MCF 10A (cell line): ENCODE measurements around the gene KIF15. TPM values are rescaled to one million over a fixed set of nuclear protein-coding genes. Genes with fewer than 3 reads are reported as not detected.
"Not testable (repeated sequence)": the region's sequence is repeated elsewhere in the genome, so short reads cannot be mapped to it uniquely, and the experiment has no call there.

Experiments
- BruUV-seq: library from RNA; stranded (reverse); fragments of 400-500 nt; replicated peaks from 2 replicates; lab custom pipeline; 2021; lab: Mats Ljungman, UMichigan
- CTCF ChIA-PET: fragments of 300-600 bp; sonication (Branson Sonifier 250); formaldehyde crosslinking; extraction: SDS; loops from one replicate; lab custom pipeline; 2021; ENCODE audit warnings: antibody characterized with exemption, inconsistent platforms; lab: Yijun Ruan, JAX
- POLR2A ChIA-PET: fragments of 300-600, 350-650 bp; sonication (Branson Sonifier 250); formaldehyde crosslinking; extraction: SDS; loops from one replicate; lab custom pipeline; 2020; ENCODE audit warnings: antibody characterized with exemption, inconsistent platforms; lab: Yijun Ruan, JAX
- DNase-seq: peaks from one replicate; pipeline ENCODE4 v3.0.0-alpha.2; 2018; ENCODE audit not compliant: unreplicated experiment
- H3K27ac Mint-ChIP-seq: one replicate; pipeline ENCODE4 v1.8.0; 2022; ENCODE audit warnings: mild to moderate bottlenecking, low read depth, mixed read lengths; ENCODE audit not compliant: unreplicated experiment
- H3K27me3 Mint-ChIP-seq: one replicate; pipeline ENCODE4 v1.8.0; 2022; ENCODE audit warnings: mixed read lengths; ENCODE audit not compliant: insufficient read depth, unreplicated experiment
- H3K36me3 Mint-ChIP-seq: one replicate; pipeline ENCODE4 v1.8.0; 2022; ENCODE audit warnings: mild to moderate bottlenecking, moderate library complexity, mixed read lengths; ENCODE audit not compliant: insufficient read depth, unreplicated experiment
- H3K4me1 Mint-ChIP-seq: one replicate; pipeline ENCODE4 v1.8.0; 2022; ENCODE audit warnings: mixed read lengths; ENCODE audit not compliant: insufficient read depth, unreplicated experiment
- H3K4me3 Mint-ChIP-seq: one replicate; pipeline ENCODE4 v1.8.0; 2022; ENCODE audit warnings: mild to moderate bottlenecking, moderate library complexity, mixed read lengths; ENCODE audit not compliant: unreplicated experiment
- H3K9me3 Mint-ChIP-seq: one replicate; pipeline ENCODE4 v1.8.0; 2022; ENCODE audit warnings: mixed read lengths; ENCODE audit not compliant: unreplicated experiment
- intact Hi-C: fragments of 100-400 bp; cut with micrococcal nuclease; formaldehyde crosslinking; loops from 2 replicates; pipeline ENCODE4 v1.14.1; 2022
- total RNA-seq: library from RNA; stranded (reverse); gene quantifications from 2 replicates; pipeline ENCODE4 v1.2.3, GENCODE V29; 2022
- TF ChIP-seq, protein P1 (sequence below): fragments of 200-600 bp; IDR thresholded peaks from one replicate; pipeline ENCODE4 v1.8.0; 2022; ENCODE audit warnings: antibody characterized with exemption, mild to moderate bottlenecking; ENCODE audit not compliant: unreplicated experiment

Gene KIF15
- total RNA-seq, 1 experiment from 2014 or later = 10.6 TPM

DNA sequence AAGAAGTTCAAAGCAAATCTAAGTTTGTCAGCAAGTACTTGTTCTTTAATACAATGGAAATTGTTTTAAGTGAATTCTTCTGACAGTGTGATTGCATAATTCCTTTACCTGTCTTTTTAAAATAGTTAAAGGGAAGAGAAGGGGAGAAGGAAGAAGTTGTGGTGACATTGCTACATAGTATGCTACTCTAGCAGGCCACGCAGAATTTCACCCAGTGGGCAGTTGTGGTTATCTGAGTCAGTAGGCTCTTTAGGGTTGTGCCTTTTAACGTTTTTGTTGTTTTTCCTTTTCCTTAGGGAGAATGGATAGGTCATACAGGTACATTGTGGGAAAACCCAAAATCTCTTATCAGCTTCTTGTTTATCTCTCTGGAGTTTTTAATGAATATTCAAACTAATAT lies 40.4 kb downstream of the KIF15 start:
- Mint-ChIP-seq H3K36me3 (peaks cover 30% of the 10 kb centered on the region), H3K27ac (no peak overlapping the region), H3K4me1 (no peaks in the 10 kb centered on the region), H3K4me3 (no peak overlapping the region), H3K9me3 (no peaks in the 10 kb centered on the region), H3K27me3 (no peaks in the 10 kb centered on the region)
- BruUV-seq = no TSS peak
- intact Hi-C loops = no loop called here
- TF ChIP-seq, protein P1, sequence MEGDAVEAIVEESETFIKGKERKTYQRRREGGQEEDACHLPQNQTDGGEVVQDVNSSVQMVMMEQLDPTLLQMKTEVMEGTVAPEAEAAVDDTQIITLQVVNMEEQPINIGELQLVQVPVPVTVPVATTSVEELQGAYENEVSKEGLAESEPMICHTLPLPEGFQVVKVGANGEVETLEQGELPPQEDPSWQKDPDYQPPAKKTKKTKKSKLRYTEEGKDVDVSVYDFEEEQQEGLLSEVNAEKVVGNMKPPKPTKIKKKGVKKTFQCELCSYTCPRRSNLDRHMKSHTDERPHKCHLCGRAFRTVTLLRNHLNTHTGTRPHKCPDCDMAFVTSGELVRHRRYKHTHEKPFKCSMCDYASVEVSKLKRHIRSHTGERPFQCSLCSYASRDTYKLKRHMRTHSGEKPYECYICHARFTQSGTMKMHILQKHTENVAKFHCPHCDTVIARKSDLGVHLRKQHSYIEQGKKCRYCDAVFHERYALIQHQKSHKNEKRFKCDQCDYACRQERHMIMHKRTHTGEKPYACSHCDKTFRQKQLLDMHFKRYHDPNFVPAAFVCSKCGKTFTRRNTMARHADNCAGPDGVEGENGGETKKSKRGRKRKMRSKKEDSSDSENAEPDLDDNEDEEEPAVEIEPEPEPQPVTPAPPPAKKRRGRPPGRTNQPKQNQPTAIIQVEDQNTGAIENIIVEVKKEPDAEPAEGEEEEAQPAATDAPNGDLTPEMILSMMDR = no peak
- ChIA-PET CTCF (no interaction called here), POLR2A (no interaction called here)
- no peak for DNase-seq

GRCh38 chr3:44803298-44803697 lies 41.7 kb downstream of the KIF15 start:
- no peaks in the 10 kb centered on the region for H3K9me3 Mint-ChIP-seq
- ChIA-PET POLR2A (no interaction called here), CTCF (no interaction called here)
- no peak for DNase-seq
- no peaks in the 10 kb centered on the region for H3K4me1 Mint-ChIP-seq
- no peaks in the 10 kb centered on the region for H3K27me3 Mint-ChIP-seq
- no peak overlapping the region for H3K4me3 Mint-ChIP-seq
- TF ChIP-seq, protein P1 = no peak
- no peak overlapping the region for H3K27ac Mint-ChIP-seq
- BruUV-seq = no TSS peak
- intact Hi-C loops = no loop called here
- H3K36me3 Mint-ChIP-seq = peaks cover 36% of the 10 kb centered on the region

- BruUV-seq = no TSS peak
- Mint-ChIP-seq H3K27ac (no peak overlapping the region), H3K27me3 (no peaks in the 10 kb centered on the region), H3K4me1 (no peaks in the 10 kb centered on the region), H3K4me3 (no peak overlapping the region), H3K9me3 (no peaks in the 10 kb centered on the region), H3K36me3 (peaks cover 28% of the 10 kb centered on the region)
- POLR2A ChIA-PET = no interaction called here
- no peak for DNase-seq
- intact Hi-C loops = no loop called here
- CTCF ChIA-PET = interaction anchor here (0.7 kb wide), 1 partner anchor 267 kb away, joined by 3 read pairs; no protein-coding TSS in a partner anchor
- TF ChIP-seq, protein P1 = no peak
Observed at GRCh38 chr3:44805960-44806359, 44.4 kb downstream of the KIF15 start.

- CTCF ChIA-PET = no interaction called here
- Mint-ChIP-seq H3K27ac (no peak overlapping the region), H3K9me3 (peaks cover 8% of the 10 kb centered on the region), H3K36me3 (peaks cover 16% of the 10 kb centered on the region), H3K4me3 (no peak overlapping the region), H3K4me1 (no peaks in the 10 kb centered on the region), H3K27me3 (no peaks in the 10 kb centered on the region)
- POLR2A ChIA-PET = no interaction called here
- no TSS peak for BruUV-seq
- intact Hi-C loops = no loop called here
- no peak for DNase-seq
- TF ChIP-seq, protein P1 = no peak
Observed at GRCh38 chr3:44814751-44815150, 53.2 kb downstream of the KIF15 start.

GRCh38 chr3:44816334-44816733 lies 54.7 kb downstream of the KIF15 start:
- intact Hi-C loops, H3K4me1 Mint-ChIP-seq, H3K9me3 Mint-ChIP-seq, POLR2A ChIA-PET, H3K4me3 Mint-ChIP-seq, DNase-seq, H3K27ac Mint-ChIP-seq, H3K27me3 Mint-ChIP-seq, BruUV-seq: not testable (repeated sequence)
- H3K36me3 Mint-ChIP-seq = peaks cover 14% of the 10 kb centered on the region
- CTCF ChIA-PET = interaction anchor here (0.7 to 0.8 kb wide), 2 partner anchors 9 to 11 kb away, joined by 3 read pairs; no protein-coding TSS in a partner anchor

GRCh38 chr3:44821206-44821605 lies 59.6 kb downstream of the KIF15 start:
- H3K27me3 Mint-ChIP-seq, CTCF ChIA-PET, BruUV-seq, DNase-seq, H3K36me3 Mint-ChIP-seq, H3K4me1 Mint-ChIP-seq, intact Hi-C loops, H3K9me3 Mint-ChIP-seq, H3K27ac Mint-ChIP-seq, POLR2A ChIA-PET, H3K4me3 Mint-ChIP-seq: not testable (repeated sequence)
